ENCODE data around the gene NDOR1.

NDOR1 gene

GRCh38 chr9:137183980-137184595, 21.4 kb upstream of the NDOR1 start:
- DNase-seq = no peak

- no peak for DNase-seq
These were observed 20.4 kb upstream of the NDOR1 start for GRCh38 chr9:137184881-137185660.

GRCh38 chr9:137185921-137186320, 19.6 kb upstream of the NDOR1 start:
- no peak for DNase-seq

- DNase-seq = no peak
These were observed 19.1 kb upstream of the NDOR1 start for GRCh38 chr9:137186385-137186784.

- DNase-seq = no peak
These were observed 18.1 kb upstream of the NDOR1 start for GRCh38 chr9:137187386-137187785.

GRCh38 chr9:137188086-137188489, 17.4 kb upstream of the NDOR1 start:
- no peak for DNase-seq

GRCh38 chr9:137188490-137189296, 16.8 kb upstream of the NDOR1 start, which contains the start of the genes ANAPC2 and SSNA1:
Gene ANAPC2 (minus strand): TSS chr9:137188560. CDS start chr9:137188532, 28 bp downstream.
Gene SSNA1 (plus strand): TSS chr9:137188676. CDS start chr9:137188727, 51 bp downstream.
- DNase-seq = peak; percentile 56 to 90

- no peak for DNase-seq
These were observed 15.9 kb upstream of the NDOR1 start for GRCh38 chr9:137189297-137190295.

GRCh38 chr9:137190315-137190856, 15.1 kb upstream of the NDOR1 start:
- DNase-seq = no peak

GRCh38 chr9:137191245-137191644, 14.3 kb upstream of the NDOR1 start:
- no peak for DNase-seq

GRCh38 chr9:137191691-137192447, 13.6 kb upstream of the NDOR1 start:
- no peak for DNase-seq

- DNase-seq = no peak
These were observed 13.1 kb upstream of the NDOR1 start for GRCh38 chr9:137192448-137192780.

GRCh38 chr9:137192859-137193258, 12.6 kb upstream of the NDOR1 start:
- no peak for DNase-seq

- no peak for DNase-seq
These were observed 11.7 kb upstream of the NDOR1 start for GRCh38 chr9:137193771-137194170.

GRCh38 chr9:137194388-137194787, 11.1 kb upstream of the NDOR1 start:
- no peak for DNase-seq

GRCh38 chr9:137194909-137195308, 10.6 kb upstream of the NDOR1 start:
- DNase-seq = no peak

GRCh38 chr9:137195525-137196220, 9.8 kb upstream of the NDOR1 start:
- DNase-seq = no peak

- DNase-seq = no peak
These were observed 7.2 kb upstream of the NDOR1 start for GRCh38 chr9:137198051-137198901.

- no peak for DNase-seq
These were observed 6.6 kb upstream of the NDOR1 start for GRCh38 chr9:137198902-137199283.

All from NCI-H446 (cell line).